Subcutaneous adipose tissue (tissue), 4 donors: ENCODE results near the gene PPP2R3A. TPM values are rescaled to one million over a fixed set of nuclear protein-coding genes. Genes with fewer than 3 reads are reported as not detected.

Experiments used
- total RNA-seq, 4 donors: library from RNA; depleted of rRNA; stranded (reverse); fragments of >200 nt; gene quantifications; one replicate each; pipeline ENCODE4 v1.1.0, GENCODE V29; 2016
- TF ChIP-seq, protein P1 (sequence below): fragments of 450-650 bp; IDR thresholded peaks from one replicate; pipeline ENCODE4 v1.5.1; 2016; ENCODE audit warnings: low read depth, mild to moderate bottlenecking, control low read depth, antibody characterized with exemption, moderate library complexity

PPP2R3A gene
- total RNA-seq, 4 donors from 2014 or later: 12.6 to 14.8 (median 14.5) TPM

DNA sequence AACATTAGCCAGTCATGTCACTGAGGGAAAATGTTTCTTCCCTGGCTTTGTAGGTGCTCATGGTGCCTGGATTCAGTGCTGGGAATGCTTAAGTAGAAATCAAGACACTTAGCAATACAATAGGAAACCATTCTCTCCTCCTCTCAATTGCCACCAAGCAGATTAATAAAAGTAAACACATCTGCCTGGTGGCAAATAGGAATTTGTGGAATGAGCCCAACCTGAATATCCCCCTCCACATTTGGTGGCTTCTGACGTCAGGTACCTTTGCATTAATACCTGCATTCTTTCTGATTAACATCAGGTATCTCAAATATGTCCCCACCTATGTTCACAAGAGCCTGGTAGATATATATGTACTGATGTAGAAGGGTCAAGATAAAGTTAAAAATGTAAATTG, 42.7 kb downstream of the PPP2R3A start:
- TF ChIP-seq, protein P1, sequence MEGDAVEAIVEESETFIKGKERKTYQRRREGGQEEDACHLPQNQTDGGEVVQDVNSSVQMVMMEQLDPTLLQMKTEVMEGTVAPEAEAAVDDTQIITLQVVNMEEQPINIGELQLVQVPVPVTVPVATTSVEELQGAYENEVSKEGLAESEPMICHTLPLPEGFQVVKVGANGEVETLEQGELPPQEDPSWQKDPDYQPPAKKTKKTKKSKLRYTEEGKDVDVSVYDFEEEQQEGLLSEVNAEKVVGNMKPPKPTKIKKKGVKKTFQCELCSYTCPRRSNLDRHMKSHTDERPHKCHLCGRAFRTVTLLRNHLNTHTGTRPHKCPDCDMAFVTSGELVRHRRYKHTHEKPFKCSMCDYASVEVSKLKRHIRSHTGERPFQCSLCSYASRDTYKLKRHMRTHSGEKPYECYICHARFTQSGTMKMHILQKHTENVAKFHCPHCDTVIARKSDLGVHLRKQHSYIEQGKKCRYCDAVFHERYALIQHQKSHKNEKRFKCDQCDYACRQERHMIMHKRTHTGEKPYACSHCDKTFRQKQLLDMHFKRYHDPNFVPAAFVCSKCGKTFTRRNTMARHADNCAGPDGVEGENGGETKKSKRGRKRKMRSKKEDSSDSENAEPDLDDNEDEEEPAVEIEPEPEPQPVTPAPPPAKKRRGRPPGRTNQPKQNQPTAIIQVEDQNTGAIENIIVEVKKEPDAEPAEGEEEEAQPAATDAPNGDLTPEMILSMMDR: no peak

GRCh38 chr3:136008732-136009470, 43.4 kb downstream of the PPP2R3A start:
- TF ChIP-seq, protein P1: no peak

GRCh38 chr3:136018876-136019275, 53.3 kb downstream of the PPP2R3A start:
- TF ChIP-seq, protein P1: no peak

DNA sequence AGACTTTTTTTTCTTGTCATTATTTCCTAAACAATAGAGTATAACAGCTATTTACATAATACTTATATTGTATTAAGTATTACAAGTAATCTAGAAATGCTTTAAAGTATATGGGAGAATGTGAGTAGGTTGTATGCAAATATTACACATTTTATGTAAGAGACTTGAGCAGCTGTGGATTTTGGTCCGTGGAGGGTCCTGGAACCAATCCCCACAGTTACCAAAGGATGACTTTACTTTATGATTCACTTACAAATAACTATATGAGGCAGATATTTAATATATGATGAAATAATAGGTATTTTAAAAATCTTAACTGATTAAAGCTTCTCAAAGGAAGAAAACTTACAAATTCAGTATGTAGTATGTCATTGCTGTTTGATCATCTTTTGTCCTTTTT, 56.3 kb downstream of the PPP2R3A start:
- TF ChIP-seq, protein P1: no peak

- TF ChIP-seq, protein P1: no peak
Measured at GRCh38 chr3:136022529-136023263, 57.2 kb downstream of the PPP2R3A start.

DNA sequence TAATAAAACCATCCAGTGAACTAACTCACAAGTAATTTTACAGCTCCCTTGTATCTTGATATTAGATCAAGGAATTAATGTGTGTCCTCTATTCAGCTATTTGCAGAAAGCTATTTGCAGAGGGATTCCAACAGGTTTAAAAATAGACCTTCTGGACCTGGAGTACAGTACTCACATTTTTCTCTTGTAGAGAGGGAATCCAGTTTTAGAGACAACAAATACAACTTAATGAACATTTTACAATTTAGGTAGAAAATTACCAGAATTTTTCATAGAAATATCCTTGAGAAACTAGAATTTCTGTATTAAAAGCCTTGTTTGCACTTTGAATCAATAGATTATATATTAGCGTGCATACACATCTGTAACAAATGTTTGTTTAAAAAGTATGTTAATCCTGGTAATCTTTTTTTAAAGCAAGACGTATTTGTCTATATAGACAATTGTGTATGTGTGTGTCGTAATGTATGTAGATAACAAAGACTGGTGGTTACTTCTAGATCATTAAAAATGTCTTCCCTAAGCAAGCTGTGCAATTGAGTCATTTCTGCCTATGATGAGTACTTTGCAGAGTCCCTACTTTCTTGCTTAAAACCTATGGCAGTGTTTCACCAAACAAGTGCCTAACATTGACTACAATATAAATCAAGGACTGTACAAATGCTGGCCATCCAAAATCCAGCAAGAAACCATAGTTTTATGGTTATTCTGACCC, 57.9 kb downstream of the PPP2R3A start:
- TF ChIP-seq, protein P1: no peak

GRCh38 chr3:136036306-136036705, 70.8 kb downstream of the PPP2R3A start:
- TF ChIP-seq, protein P1: no peak
